GM21619 (cell line): Measurements from ENCODE around the gene DISP2.

Experiments
- ATAC-seq: cut with Tn5 transposase; IDR thresholded peaks from one replicate; pipeline ENCODE4 v1.9.1; 2021; ENCODE audit not compliant: unreplicated experiment

The DISP2 gene

GRCh38 chr15:40325188-40325587 is 32.8 kb upstream of the DISP2 start:
- ATAC-seq, result no peak

DNA sequence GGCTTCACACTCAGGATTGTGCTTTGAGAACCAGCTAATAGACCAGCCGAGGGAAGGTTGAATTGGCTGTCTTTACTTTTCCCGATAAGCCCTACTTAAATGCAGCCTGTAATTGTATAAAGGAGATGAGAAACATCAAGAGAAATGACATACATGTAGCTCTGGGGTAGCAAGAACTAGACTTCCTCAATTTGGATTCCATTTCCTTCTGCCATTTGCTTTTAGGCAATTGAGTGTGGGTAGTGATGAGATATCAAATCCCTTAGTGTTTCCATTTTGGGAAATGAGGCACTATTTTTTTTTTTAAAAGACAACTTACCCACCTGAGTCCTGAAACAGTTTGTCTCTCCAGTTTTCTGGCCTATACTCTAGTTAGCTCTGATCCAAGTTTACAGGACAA is 32.3 kb upstream of the DISP2 start:
- ATAC-seq, result no peak

GRCh38 chr15:40327457-40327856 is 30.6 kb upstream of the DISP2 start:
- ATAC-seq, result no peak

GRCh38 chr15:40328176-40328575 is 29.8 kb upstream of the DISP2 start:
- no peak for ATAC-seq

DNA sequence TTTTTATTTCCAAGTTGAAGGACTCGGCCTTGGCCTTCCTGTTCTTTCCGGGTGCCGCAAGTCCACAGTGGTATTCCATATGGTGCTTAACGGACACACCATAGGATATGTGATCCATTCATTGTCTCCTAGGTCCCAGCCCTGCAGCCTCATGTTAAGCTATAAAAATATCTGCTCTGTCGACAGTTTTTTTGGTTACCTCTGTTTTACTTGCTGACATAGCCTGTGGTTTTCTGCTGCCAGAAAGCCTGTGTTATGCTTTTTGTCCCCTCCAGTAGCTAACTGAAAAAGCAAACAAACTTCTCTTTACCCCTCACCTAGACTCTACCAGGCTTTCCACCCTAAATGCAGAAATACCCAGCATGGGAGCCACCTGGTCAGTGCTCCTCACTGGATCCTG is 29.3 kb upstream of the DISP2 start:
- ATAC-seq, result no peak

DNA sequence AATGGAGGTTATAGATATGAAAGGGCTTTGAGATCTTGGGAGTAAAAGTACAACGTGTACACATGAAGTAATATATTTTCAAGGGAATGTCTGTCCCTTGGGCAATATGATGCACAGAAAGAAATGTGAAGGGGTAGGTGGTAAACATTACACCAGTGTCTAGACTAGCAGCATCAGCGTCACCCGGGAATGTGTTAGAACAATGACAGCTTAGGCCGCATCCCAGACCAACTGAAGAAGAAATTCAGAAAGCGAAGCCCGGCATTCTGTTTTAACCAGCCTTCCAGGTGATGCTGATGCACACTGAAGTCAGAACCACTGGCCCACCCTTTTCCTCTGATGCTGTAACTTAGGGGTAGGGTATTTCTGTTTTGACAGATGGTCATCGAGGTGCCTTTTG is 28.2 kb upstream of the DISP2 start:
- no peak for ATAC-seq

DNA sequence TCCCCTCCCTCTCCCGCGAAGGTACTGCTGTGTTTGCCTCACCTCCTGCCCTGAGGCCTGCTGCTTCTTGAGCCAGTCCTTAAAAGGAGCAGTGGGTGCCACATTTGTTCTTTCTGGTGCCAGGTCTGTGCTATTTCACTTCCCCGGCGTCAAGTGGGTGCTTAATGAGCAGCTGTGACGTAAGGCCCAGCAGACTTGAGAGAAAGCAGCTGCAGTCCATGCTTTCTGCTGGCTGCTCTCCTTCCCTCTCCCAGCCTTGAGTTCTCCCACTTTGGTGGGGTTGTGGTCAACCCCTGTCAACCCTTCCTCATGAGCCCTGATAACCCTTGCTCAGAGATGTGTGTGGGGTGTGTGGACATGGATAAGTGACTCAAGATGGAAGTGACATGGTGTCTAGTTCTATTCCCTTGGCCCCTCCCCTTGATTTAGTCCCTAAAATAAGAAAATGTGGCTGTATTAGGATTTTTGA is 27.6 kb upstream of the DISP2 start:
- ATAC-seq, result no peak

DNA sequence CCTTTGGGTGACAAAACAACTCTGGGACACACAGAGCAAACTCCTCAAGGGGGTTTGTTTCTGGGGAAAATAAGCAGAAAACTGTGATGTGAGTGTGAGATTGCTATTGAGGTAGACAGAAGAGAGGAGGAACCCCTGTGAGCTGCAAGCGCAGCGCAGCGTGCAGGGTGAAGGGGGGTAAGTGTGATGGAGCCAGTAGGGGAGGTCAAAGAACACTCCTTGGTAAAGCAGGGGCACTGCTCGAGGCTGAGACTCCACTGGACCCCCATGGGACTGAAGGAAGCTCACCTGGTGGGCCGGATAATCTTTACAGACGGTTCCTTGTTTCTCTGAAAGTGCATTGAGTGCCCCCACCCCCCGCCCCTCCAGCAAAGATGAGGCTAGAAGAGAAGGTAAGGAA is 27.0 kb upstream of the DISP2 start:
- ATAC-seq, result no peak

GRCh38 chr15:40331637-40332036 is 26.4 kb upstream of the DISP2 start:
- no peak for ATAC-seq

DNA sequence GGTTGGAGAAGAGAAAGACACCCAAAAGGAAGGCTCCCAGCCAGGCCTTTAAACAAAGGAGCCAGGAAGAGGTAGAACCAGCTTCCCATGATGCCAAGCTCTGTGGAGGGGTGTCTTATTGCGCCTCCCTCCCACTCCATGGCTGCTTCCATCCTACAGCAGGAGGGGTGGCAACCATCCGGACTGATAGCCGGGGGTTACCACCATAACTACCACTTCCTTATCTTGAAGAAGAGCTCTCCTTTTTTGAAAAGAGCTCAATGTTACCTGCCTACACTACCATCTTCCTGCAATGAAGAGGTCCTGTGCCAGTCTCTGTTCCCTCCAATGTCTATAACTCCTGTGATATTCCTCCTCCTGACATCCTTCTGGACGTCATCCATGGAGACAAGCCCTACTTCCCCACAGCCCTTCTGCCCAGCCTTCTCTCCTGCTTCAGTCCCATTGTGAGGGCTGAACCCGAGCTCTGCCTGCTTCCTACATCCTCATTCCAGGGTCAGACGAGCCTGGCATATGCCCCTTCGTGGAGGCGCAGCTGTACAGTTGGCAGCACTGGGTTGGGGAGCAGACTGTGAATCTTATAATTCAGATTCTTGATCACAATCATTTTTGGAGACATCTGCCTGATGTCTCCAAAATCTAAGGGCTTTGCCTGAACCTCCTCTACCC is 25.8 kb upstream of the DISP2 start:
- no peak for ATAC-seq

DNA sequence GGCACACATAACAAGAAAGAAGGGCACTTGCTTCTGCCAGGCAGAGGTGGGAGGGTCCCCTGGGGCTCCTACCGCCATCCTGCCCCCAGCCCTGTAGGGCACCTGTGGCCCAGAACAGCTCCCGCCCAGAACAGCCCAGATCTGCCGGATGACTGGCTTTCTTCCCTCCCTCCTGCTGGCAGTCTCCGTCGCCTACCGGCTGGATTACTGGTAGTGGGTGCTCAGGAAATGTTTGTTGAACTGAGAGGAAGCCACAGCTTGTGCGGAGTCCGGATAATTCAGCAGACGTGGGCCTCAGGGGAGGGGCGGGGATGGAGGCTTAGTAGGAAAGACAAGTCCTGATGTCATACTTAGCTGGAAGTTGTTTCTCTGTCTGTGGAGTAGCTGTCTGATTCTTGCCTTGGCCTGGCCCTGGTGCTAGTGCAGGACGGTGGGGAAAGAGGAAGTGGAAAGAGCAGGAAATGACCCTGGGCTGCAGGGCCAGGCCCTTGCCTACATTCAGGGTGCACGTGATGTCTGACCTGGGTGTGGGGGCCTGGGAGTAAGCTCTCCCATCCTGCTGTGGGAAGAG is 24.0 kb upstream of the DISP2 start:
- no peak for ATAC-seq

GRCh38 chr15:40334541-40334940 is 23.5 kb upstream of the DISP2 start:
- ATAC-seq, result no peak

DNA sequence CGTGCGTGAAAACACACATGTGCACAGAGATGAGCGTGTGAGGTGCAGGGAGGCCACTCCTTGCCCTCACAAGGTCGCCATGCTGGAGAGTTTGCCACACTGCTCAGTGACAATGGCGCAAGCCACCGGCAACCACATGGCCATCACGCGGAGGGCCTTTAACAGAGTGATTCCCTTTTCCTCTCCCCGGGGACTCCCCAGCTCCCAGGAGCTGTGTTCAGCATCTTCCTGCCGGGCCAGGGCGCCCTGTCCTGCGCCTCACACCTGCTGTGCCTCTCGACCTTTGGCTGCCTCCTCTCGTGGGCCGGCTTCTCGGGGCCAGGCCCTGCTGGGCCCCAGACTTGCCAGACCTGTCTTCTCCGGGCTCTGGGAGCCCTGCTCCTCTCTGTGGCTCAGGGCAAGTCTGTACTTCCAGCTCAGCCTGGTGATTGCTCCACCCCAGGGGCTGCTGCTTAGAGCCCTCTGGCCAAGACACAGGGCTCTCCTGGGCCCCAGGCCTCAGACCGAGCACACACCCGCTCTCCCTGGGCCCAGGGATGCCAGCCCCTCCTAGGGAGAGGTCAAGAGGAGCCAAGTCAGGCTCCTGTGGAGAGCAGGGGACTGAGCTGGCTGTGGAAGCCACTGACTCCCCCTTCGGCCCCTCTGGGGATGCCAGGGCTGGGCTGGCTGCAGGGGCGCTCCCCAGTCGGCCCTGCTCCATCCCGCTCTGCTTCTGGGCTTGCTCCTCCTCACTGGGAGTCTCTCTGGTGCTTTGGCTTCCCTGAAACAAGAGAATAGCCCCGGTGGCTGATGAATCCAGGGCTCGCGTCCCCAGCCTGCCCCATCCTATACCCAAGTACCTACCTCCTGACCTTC is 22.9 kb upstream of the DISP2 start:
- ATAC-seq, result no peak

DNA sequence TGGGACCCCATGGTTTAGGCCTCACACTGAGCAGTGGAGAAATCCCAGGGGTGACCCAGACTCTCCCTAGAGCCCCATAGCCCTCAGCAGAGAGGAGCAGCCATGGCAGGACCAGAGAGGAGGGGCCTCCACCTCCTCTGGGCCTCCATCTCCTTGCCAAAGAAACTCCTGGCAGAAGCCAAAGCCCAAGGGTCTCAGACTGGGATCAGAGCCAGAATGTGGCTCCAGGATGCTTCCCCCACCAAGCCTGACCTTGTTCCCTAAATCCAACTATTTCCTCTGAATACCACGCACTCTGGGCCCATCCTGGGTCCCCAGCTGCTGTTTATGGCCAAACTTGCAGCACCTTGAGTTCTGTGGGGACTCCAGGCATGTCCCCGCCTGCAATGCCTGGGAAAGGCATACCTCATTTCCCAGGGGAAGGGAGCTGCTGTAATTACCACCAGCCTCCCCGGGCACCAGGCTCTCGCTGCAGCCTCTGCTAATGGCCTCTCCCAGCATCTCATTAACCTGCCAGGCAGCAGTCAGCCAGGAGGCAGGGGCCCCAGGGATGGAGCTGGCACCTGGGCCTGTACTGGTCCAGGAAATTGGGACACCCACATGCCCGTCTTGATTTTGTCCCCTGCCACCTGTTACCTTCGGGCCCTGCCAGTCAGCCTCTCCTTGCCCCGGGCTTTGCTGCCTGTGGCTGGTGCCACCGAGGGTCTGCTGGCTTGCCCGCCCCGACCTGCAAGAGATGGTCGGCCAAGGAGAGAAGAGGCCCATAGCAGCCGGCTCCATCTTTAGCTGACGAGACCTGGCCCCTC is 21.9 kb upstream of the DISP2 start:
- no peak for ATAC-seq

- ATAC-seq, result no peak
Measured at GRCh38 chr15:40336744-40337122, 21.3 kb upstream of the DISP2 start.

- ATAC-seq, result no peak
Measured at GRCh38 chr15:40337597-40337996, 20.4 kb upstream of the DISP2 start.

DNA sequence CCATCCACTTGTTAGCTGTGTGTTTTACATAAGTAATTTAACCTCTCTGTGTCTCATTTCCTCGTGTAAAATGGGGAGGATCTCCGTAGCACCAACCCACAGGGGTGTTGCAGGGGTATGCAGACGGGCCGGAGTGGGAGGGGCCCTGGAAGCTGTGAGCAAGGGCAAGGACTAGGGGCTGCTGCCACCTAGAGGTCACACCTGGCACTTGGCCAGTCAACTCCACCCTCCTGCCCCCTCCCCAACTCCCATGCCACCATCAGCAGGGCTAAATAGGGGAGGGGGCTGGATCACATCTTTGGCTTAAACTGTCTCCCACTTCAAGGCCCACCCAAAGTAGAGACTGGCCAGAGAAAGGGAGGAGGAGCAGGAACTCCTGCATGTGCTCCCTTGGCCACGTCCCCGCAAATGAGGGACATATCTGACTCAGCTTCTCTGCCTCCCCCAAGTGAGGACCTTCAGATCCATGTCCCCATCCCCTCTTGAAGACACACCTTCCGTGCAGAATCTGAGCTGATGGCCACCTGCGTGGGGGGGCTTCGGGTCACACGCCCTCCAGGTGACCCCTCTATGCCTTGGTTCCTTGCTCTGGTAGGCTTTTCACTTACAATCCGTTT is 19.9 kb upstream of the DISP2 start:
- ATAC-seq, result no peak

GRCh38 chr15:40338921-40339620 is 18.9 kb upstream of the DISP2 start:
- no peak for ATAC-seq

GRCh38 chr15:40339621-40339945 is 18.4 kb upstream of the DISP2 start:
- ATAC-seq, result no peak

- no peak for ATAC-seq
Measured at GRCh38 chr15:40340038-40340739, 17.8 kb upstream of the DISP2 start.
